ENCODE data around the gene NCKAP1.

The NCKAP1 gene

DNA sequence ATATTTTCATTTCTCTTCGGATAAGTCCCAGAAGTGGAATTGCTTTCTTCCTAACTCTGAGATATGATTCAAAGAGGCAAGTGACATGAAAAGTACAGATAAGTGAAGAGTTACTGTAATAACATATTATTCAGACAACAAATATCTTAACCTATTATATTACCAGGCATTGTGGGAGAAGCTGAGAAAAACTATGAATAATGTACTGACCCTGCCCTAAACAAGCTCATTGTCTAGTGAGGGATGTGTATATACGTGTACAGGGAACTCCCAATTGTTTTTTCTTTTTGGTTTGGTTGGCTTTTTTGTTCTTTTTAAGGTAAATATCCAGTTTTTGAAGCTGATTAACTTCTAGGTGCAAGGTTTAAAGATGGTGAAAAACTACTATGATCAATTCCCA, 26.5 kb downstream of the NCKAP1 start:
- DNase-seq = no peak
- Histone ChIP-seq H3K36me3 (ENCODE audit: control insufficient read depth in 1 of 2, insufficient read depth in 2 of 2, low read length in 2 of 2) (no peaks in the 10 kb centered on the region), H4K8ac (ENCODE audit: low read depth, low read length) (no peak overlapping the region), H3K4me2 (ENCODE audit: low read length) (no peak overlapping the region), H3K4me3 (ENCODE audit: low read depth, low read length) (no peak overlapping the region), H3K27me3 (ENCODE audit: insufficient read depth, low read length) (no peaks in the 10 kb centered on the region), H3K79me2 (ENCODE audit: control insufficient read depth, insufficient read depth, low read length, poor library complexity) (peaks cover 5% of the 10 kb centered on the region), H2BK5ac (ENCODE audit: low read depth, low read length, poor library complexity) (no peak overlapping the region), H2BK12ac (ENCODE audit: low read length) (no peak overlapping the region), H4K91ac (ENCODE audit: low read depth, low read length) (no peak overlapping the region), H2AK5ac (ENCODE audit: low read length) (no peak overlapping the region), H3K79me1 (ENCODE audit: low read length) (no peaks in the 10 kb centered on the region), H3K18ac (ENCODE audit: low read length) (no peak overlapping the region), H2BK120ac (ENCODE audit: insufficient read depth, low read length, poor library complexity) (no peak overlapping the region), H2AFZ (ENCODE audit: insufficient read depth, low read length, poor library complexity) (no peak overlapping the region), H3K14ac (ENCODE audit: low read length) (no peak overlapping the region), H3K27ac (ENCODE audit: low read depth, low read length) (no peak overlapping the region), H3K9me3 (ENCODE audit: insufficient read depth, low read depth, low read length) (no peaks in the 10 kb centered on the region), H3K4ac (ENCODE audit: low read depth, low read length) (no peak overlapping the region), H4K12ac (ENCODE audit: low read depth, low read length) (no peak overlapping the region), H3K4me1 (ENCODE audit: control insufficient read depth in 1 of 2, insufficient read depth in 2 of 2, low read length in 2 of 2) (peaks cover 0 to 3% of the 10 kb centered on the region in 2 experiments), H3K23ac (ENCODE audit: low read length) (no peak overlapping the region), H3K9ac (ENCODE audit: low read length) (no peak overlapping the region)
- no CpG with 5 or more reads among the region's 2 CpGs for WGBS (ENCODE audit: extremely low coverage, insufficient coverage, insufficient read length)

DNA sequence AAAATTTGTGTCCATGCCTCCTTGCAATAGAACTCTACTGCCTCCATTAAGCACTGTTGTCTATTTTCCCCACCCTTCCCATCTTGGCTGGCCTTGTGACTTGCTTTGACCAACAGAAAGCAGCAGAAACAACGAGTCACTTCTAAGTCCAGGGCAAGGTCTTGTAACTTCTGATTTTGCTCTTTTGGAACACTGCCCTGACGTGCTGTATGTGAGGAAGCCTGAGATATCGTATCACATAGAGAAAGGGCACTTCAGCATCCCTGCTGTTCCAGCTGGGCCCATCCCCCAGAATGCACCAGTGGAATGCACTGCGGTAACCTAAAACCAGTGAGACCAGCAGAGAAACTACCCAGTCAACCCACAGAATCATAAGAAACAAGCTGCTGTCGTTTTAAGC, 28.1 kb downstream of the NCKAP1 start:
- no peak overlapping the region for H4K91ac ChIP-seq (ENCODE audit: low read depth, low read length)
- H3K14ac ChIP-seq (ENCODE audit: low read length) = no peak overlapping the region
- H2BK5ac ChIP-seq (ENCODE audit: low read depth, low read length, poor library complexity) = no peak overlapping the region
- peaks cover 0 to 3% of the 10 kb centered on the region in 2 experiments for H3K4me1 ChIP-seq (ENCODE audit: control insufficient read depth in 1 of 2, insufficient read depth in 2 of 2, low read length in 2 of 2)
- H2BK12ac ChIP-seq (ENCODE audit: low read length) = no peak overlapping the region
- no peak overlapping the region for H3K27ac ChIP-seq (ENCODE audit: low read depth, low read length)
- peaks cover 5% of the 10 kb centered on the region for H3K79me2 ChIP-seq (ENCODE audit: control insufficient read depth, insufficient read depth, low read length, poor library complexity)
- H2AFZ ChIP-seq (ENCODE audit: insufficient read depth, low read length, poor library complexity) = no peak overlapping the region
- no peak for DNase-seq
- no peak overlapping the region for H2AK5ac ChIP-seq (ENCODE audit: low read length)
- peak overlapping the region; percentile 57 for H3K4ac ChIP-seq (ENCODE audit: low read depth, low read length)
- H4K12ac ChIP-seq (ENCODE audit: low read depth, low read length) = no peak overlapping the region
- H3K9me3 ChIP-seq (ENCODE audit: insufficient read depth, low read depth, low read length) = no peaks in the 10 kb centered on the region
- no CpG with 5 or more reads among the region's 5 CpGs for WGBS (ENCODE audit: extremely low coverage, insufficient coverage, insufficient read length)
- H3K23ac ChIP-seq (ENCODE audit: low read length) = no peak overlapping the region
- H3K18ac ChIP-seq (ENCODE audit: low read length) = no peak overlapping the region
- no peak overlapping the region for H3K4me2 ChIP-seq (ENCODE audit: low read length)
- H3K27me3 ChIP-seq (ENCODE audit: insufficient read depth, low read length) = no peaks in the 10 kb centered on the region
- no peak overlapping the region for H3K9ac ChIP-seq (ENCODE audit: low read length)
- H3K79me1 ChIP-seq (ENCODE audit: low read length) = no peaks in the 10 kb centered on the region
- no peak overlapping the region for H4K8ac ChIP-seq (ENCODE audit: low read depth, low read length)
- H2BK120ac ChIP-seq (ENCODE audit: insufficient read depth, low read length, poor library complexity) = no peak overlapping the region
- no peak overlapping the region for H3K4me3 ChIP-seq (ENCODE audit: low read depth, low read length)
- H3K36me3 ChIP-seq (ENCODE audit: control insufficient read depth in 1 of 2, insufficient read depth in 2 of 2, low read length in 2 of 2) = no peaks in the 10 kb centered on the region

DNA sequence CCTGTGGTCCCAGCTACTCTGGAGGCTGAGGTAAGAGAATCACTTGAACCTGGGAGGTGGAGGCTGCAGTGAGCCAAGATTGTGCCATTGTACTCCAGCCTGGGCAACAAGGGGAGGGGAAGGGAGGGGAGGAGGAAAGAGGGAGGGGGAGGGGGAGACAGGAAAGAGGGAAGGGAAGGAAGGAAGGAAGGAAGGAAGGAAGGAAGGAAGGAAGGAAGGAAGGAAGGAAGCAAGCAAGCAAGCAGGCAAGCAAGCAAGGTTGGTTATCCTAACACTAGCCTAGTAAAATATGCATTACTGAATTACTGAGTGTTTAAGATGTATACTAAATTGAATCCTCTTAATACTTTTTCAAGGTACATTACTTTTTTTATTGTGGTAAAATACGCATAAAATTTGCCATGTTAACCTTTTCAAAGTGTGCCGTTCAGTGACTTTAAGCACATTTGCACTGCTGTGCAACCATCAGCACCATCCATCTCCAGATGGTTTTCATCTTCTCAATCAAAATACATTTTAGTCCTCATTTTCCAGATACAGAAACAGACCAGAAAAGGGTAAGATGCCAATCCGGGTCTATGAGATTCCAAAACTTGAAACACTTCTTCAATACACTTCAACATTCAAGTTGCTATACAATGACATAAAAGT, 28.9 kb downstream of the NCKAP1 start:
- H3K4me2 ChIP-seq (ENCODE audit: low read length) = no peak overlapping the region
- H2BK120ac ChIP-seq (ENCODE audit: insufficient read depth, low read length, poor library complexity) = no peak overlapping the region
- H3K9me3 ChIP-seq (ENCODE audit: insufficient read depth, low read depth, low read length) = no peaks in the 10 kb centered on the region
- H3K23ac ChIP-seq (ENCODE audit: low read length) = no peak overlapping the region
- H2BK5ac ChIP-seq (ENCODE audit: low read depth, low read length, poor library complexity) = no peak overlapping the region
- no peaks in the 10 kb centered on the region for H3K79me1 ChIP-seq (ENCODE audit: low read length)
- no peak overlapping the region for H2AFZ ChIP-seq (ENCODE audit: insufficient read depth, low read length, poor library complexity)
- H3K4me3 ChIP-seq (ENCODE audit: low read depth, low read length) = no peak overlapping the region
- no peaks in the 10 kb centered on the region for H3K27me3 ChIP-seq (ENCODE audit: insufficient read depth, low read length)
- no peak overlapping the region for H3K4ac ChIP-seq (ENCODE audit: low read depth, low read length)
- peaks cover 5% of the 10 kb centered on the region for H3K79me2 ChIP-seq (ENCODE audit: control insufficient read depth, insufficient read depth, low read length, poor library complexity)
- no peak overlapping the region for H4K12ac ChIP-seq (ENCODE audit: low read depth, low read length)
- H2AK5ac ChIP-seq (ENCODE audit: low read length) = no peak overlapping the region
- no peak overlapping the region for H3K27ac ChIP-seq (ENCODE audit: low read depth, low read length)
- H3K18ac ChIP-seq (ENCODE audit: low read length) = no peak overlapping the region
- no peaks in the 10 kb centered on the region for H3K36me3 ChIP-seq (ENCODE audit: control insufficient read depth in 1 of 2, insufficient read depth in 2 of 2, low read length in 2 of 2)
- no CpG with 5 or more reads among the region's 3 CpGs for WGBS (ENCODE audit: extremely low coverage, insufficient coverage, insufficient read length)
- H3K4me1 ChIP-seq (ENCODE audit: control insufficient read depth in 1 of 2, insufficient read depth in 2 of 2, low read length in 2 of 2) = peaks cover 0 to 3% of the 10 kb centered on the region in 2 experiments
- no peak overlapping the region for H3K14ac ChIP-seq (ENCODE audit: low read length)
- no peak overlapping the region for H4K8ac ChIP-seq (ENCODE audit: low read depth, low read length)
- H2BK12ac ChIP-seq (ENCODE audit: low read length) = no peak overlapping the region
- H3K9ac ChIP-seq (ENCODE audit: low read length) = no peak overlapping the region
- DNase-seq = no peak
- no peak overlapping the region for H4K91ac ChIP-seq (ENCODE audit: low read depth, low read length)

DNA sequence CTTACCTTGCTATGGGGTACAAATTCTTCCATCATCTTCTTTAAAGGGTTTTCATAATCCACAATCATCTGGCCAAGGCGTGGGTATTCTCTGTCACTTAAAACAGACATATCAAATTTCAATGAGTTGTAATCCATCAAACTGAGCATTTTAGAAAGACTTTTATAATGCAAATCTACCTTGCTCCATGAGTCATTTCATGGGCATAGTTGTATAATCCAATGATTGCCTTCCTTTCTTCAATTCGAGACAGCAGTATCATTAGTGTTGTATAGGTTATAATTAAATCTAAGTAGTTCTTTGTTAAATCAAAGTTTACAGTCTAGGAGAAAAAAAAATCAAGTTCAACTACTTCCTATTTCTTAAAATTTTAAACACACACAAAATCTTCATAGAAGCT, 36.3 kb downstream of the NCKAP1 start:
- WGBS (ENCODE audit: extremely low coverage, insufficient coverage, insufficient read length) = no CpG with 5 or more reads among the region's 2 CpGs
- H3K27ac ChIP-seq (ENCODE audit: low read depth, low read length) = no peak overlapping the region
- H3K4me2 ChIP-seq (ENCODE audit: low read length) = no peak overlapping the region
- H3K9ac ChIP-seq (ENCODE audit: low read length) = no peak overlapping the region
- no peak overlapping the region for H4K12ac ChIP-seq (ENCODE audit: low read depth, low read length)
- H3K79me2 ChIP-seq (ENCODE audit: control insufficient read depth, insufficient read depth, low read length, poor library complexity) = peaks cover 2% of the 10 kb centered on the region
- no peak overlapping the region for H2BK12ac ChIP-seq (ENCODE audit: low read length)
- H3K23ac ChIP-seq (ENCODE audit: low read length) = no peak overlapping the region
- no peak overlapping the region for H4K8ac ChIP-seq (ENCODE audit: low read depth, low read length)
- H2AFZ ChIP-seq (ENCODE audit: insufficient read depth, low read length, poor library complexity) = no peak overlapping the region
- no peak overlapping the region for H2BK5ac ChIP-seq (ENCODE audit: low read depth, low read length, poor library complexity)
- no peak overlapping the region for H3K14ac ChIP-seq (ENCODE audit: low read length)
- no peak overlapping the region for H2AK5ac ChIP-seq (ENCODE audit: low read length)
- DNase-seq = no peak
- no peak overlapping the region for H3K18ac ChIP-seq (ENCODE audit: low read length)
- H3K79me1 ChIP-seq (ENCODE audit: low read length) = no peaks in the 10 kb centered on the region
- no peak overlapping the region for H2BK120ac ChIP-seq (ENCODE audit: insufficient read depth, low read length, poor library complexity)
- no peaks in the 10 kb centered on the region for H3K4me1 ChIP-seq (ENCODE audit: control insufficient read depth in 1 of 2, insufficient read depth in 2 of 2, low read length in 2 of 2)
- no peak overlapping the region for H3K4me3 ChIP-seq (ENCODE audit: low read depth, low read length)
- no peaks in the 10 kb centered on the region for H3K9me3 ChIP-seq (ENCODE audit: insufficient read depth, low read depth, low read length)
- peaks cover 2% of the 10 kb centered on the region in 2 experiments for H3K36me3 ChIP-seq (ENCODE audit: control insufficient read depth in 1 of 2, insufficient read depth in 2 of 2, low read length in 2 of 2)
- no peak overlapping the region for H3K4ac ChIP-seq (ENCODE audit: low read depth, low read length)
- H4K91ac ChIP-seq (ENCODE audit: low read depth, low read length) = no peak overlapping the region
- H3K27me3 ChIP-seq (ENCODE audit: insufficient read depth, low read length) = no peaks in the 10 kb centered on the region

Measured in trophoblast cell (in vitro differentiated cells and primary cell).